Adrenal gland (tissue), 5 donors: ENCODE measurements around the gene SIPA1.

Experiments used
- POLR2A ChIP-seq, 2 donors: fragments of 450-650 bp; IDR thresholded peaks; one replicate each; pipeline ENCODE4 v1.6.1; 2017; ENCODE audit warnings: antibody characterized with exemption in 2 of 2, mild to moderate bottlenecking in 2 of 2, moderate library complexity in 1 of 2
- TF ChIP-seq, protein P1 (sequence below), 6 experiments: fragments of 450-650 bp in 4 of 6; fragments of 200-600 bp in 2 of 6; sonication (generic) in 1 of 6; IDR thresholded peaks; 1 replicate in 5 of 6; 2 replicates in 1 of 6; pipeline versions ENCODE4 v1.5.1 to v1.8.0; 2016 to 2021; ENCODE audit warnings: antibody characterized with exemption in 6 of 6, mild to moderate bottlenecking in 2 of 6, moderate library complexity in 1 of 6
- donor health status: DM: no; HTN: no; CAD: no.

- no peak for TF ChIP-seq POLR2A (IDR thresholded peaks at IDR 0.05)
- TF ChIP-seq, protein P1, sequence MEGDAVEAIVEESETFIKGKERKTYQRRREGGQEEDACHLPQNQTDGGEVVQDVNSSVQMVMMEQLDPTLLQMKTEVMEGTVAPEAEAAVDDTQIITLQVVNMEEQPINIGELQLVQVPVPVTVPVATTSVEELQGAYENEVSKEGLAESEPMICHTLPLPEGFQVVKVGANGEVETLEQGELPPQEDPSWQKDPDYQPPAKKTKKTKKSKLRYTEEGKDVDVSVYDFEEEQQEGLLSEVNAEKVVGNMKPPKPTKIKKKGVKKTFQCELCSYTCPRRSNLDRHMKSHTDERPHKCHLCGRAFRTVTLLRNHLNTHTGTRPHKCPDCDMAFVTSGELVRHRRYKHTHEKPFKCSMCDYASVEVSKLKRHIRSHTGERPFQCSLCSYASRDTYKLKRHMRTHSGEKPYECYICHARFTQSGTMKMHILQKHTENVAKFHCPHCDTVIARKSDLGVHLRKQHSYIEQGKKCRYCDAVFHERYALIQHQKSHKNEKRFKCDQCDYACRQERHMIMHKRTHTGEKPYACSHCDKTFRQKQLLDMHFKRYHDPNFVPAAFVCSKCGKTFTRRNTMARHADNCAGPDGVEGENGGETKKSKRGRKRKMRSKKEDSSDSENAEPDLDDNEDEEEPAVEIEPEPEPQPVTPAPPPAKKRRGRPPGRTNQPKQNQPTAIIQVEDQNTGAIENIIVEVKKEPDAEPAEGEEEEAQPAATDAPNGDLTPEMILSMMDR (IDR thresholded peaks at IDR 0.05): no peak
These were observed 19.7 kb upstream of the SIPA1 start for GRCh38 chr11:65617990-65618751.
